Breast epithelium (tissue), 3 donors: ENCODE measurements around the gene SYCN.

ENCODE experiments used
- POLR2A ChIP-seq: fragments of 450-650 bp; IDR thresholded peaks from one replicate; pipeline ENCODE4 v1.6.1; 2016; ENCODE audit warnings: antibody characterized with exemption, mild to moderate bottlenecking, moderate library complexity
- TF ChIP-seq, protein P1 (sequence below), 3 donors: fragments of 450-650 bp; IDR thresholded peaks; one replicate each; pipeline ENCODE4 v1.5.1; 2016 to 2017; ENCODE audit warnings: antibody characterized with exemption in 3 of 3, mild to moderate bottlenecking in 3 of 3, moderate library complexity in 3 of 3

DNA sequence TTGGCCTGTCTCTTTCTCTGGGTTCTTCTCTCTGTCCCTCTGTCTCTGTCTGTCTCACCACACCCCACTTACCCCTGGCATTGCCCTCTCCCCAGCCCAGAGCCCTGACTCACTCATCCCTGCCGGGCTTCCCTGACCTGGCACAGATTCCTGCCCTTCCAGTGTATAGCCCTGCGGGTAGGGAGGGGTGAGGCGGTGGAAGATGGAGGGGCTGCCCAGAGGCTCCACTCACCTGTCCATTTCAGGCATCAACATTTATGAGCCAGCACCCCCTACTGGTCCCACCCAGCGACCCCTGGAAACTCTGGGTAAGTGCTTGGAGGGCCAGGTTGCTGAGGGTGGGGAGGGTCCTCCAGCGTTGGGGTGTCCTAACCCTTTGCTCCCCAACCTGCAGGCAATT, 6.3 kb downstream of the SYCN start:
- TF ChIP-seq, protein P1, sequence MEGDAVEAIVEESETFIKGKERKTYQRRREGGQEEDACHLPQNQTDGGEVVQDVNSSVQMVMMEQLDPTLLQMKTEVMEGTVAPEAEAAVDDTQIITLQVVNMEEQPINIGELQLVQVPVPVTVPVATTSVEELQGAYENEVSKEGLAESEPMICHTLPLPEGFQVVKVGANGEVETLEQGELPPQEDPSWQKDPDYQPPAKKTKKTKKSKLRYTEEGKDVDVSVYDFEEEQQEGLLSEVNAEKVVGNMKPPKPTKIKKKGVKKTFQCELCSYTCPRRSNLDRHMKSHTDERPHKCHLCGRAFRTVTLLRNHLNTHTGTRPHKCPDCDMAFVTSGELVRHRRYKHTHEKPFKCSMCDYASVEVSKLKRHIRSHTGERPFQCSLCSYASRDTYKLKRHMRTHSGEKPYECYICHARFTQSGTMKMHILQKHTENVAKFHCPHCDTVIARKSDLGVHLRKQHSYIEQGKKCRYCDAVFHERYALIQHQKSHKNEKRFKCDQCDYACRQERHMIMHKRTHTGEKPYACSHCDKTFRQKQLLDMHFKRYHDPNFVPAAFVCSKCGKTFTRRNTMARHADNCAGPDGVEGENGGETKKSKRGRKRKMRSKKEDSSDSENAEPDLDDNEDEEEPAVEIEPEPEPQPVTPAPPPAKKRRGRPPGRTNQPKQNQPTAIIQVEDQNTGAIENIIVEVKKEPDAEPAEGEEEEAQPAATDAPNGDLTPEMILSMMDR (IDR thresholded peaks at IDR 0.05): no peak
- no peak for TF ChIP-seq POLR2A
